ENCODE measurements around the gene PCDH9. TPM values are rescaled to one million over a fixed set of nuclear protein-coding genes. Genes with fewer than 3 reads are reported as not detected.

The PCDH9 gene
- polyA plus RNA-seq, 3 donors, result 0.03 TPM; not detected in 1

GRCh38 chr13:67216864-67217263, 13.3 kb downstream of the PCDH9 start:
- no peak overlapping the region for H3K27ac Mint-ChIP-seq
- H2AFZ ChIP-seq (ENCODE audit: insufficient read depth, low read depth, low read length, poor library complexity, severe bottlenecking), result no peak overlapping the region
- no peaks in the 10 kb centered on the region for H3K9me3 ChIP-seq (replicated peaks in 1 of 2; ENCODE audit: control insufficient read depth in 1 of 2, insufficient read depth in 1 of 2, low read length in 2 of 2)
- no peaks in the 10 kb centered on the region for H3K36me3 Mint-ChIP-seq
- DNase-seq, result no peak
- no peaks in the 10 kb centered on the region for H3K4me1 ChIP-seq (ENCODE audit: control insufficient read depth in 1 of 2, insufficient read depth in 2 of 2, low read length in 2 of 2)
- no peaks in the 10 kb centered on the region for H3K79me2 ChIP-seq (ENCODE audit: insufficient read depth, low read length)
- H3K36me3 ChIP-seq (replicated peaks in 1 of 2; ENCODE audit: control insufficient read depth in 1 of 2, insufficient read depth in 2 of 2, low read length in 2 of 2), result no peaks in the 10 kb centered on the region
- no peak overlapping the region for H3K27ac ChIP-seq (ENCODE audit: low read depth in 1 of 2, low read length in 2 of 2)
- TF ChIP-seq, protein P1, sequence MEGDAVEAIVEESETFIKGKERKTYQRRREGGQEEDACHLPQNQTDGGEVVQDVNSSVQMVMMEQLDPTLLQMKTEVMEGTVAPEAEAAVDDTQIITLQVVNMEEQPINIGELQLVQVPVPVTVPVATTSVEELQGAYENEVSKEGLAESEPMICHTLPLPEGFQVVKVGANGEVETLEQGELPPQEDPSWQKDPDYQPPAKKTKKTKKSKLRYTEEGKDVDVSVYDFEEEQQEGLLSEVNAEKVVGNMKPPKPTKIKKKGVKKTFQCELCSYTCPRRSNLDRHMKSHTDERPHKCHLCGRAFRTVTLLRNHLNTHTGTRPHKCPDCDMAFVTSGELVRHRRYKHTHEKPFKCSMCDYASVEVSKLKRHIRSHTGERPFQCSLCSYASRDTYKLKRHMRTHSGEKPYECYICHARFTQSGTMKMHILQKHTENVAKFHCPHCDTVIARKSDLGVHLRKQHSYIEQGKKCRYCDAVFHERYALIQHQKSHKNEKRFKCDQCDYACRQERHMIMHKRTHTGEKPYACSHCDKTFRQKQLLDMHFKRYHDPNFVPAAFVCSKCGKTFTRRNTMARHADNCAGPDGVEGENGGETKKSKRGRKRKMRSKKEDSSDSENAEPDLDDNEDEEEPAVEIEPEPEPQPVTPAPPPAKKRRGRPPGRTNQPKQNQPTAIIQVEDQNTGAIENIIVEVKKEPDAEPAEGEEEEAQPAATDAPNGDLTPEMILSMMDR (IDR thresholded peaks at IDR 0.05), result no peak
- no peak overlapping the region for H3K9ac ChIP-seq (ENCODE audit: insufficient read depth, low read length, poor library complexity, severe bottlenecking)
- H3K27me3 Mint-ChIP-seq (ENCODE audit: low read depth in 3 of 3), result no peaks in the 10 kb centered on the region
- no peak overlapping the region for H3K4me3 ChIP-seq (replicated peaks in 1 of 3; ENCODE audit: low read depth in 2 of 3, low read length in 3 of 3)
- H3K27me3 ChIP-seq (ENCODE audit: control insufficient read depth in 2 of 2, insufficient read depth in 2 of 2, low read length in 2 of 2), result no peaks in the 10 kb centered on the region
- H3K4me1 Mint-ChIP-seq, result no peaks in the 10 kb centered on the region
- H4K20me1 ChIP-seq (ENCODE audit: insufficient read depth, low read length), result no peaks in the 10 kb centered on the region
- H3K9me3 Mint-ChIP-seq, result no peaks in the 10 kb centered on the region
- no CpG with 5 or more reads among the region's 4 CpGs for WGBS (ENCODE audit: insufficient coverage)
- intact Hi-C loops (cut with micrococcal nuclease), result no loop called here
- no peak overlapping the region for H3K4me3 Mint-ChIP-seq
- no peak overlapping the region for H3K4me2 ChIP-seq (replicated peaks; ENCODE audit: extremely low read depth, low read length, poor library complexity, severe bottlenecking)

- TF ChIP-seq, protein P1 (IDR thresholded peaks at IDR 0.05), result no peak
- H3K4me2 ChIP-seq (replicated peaks; ENCODE audit: extremely low read depth, low read length, poor library complexity, severe bottlenecking), result no peak overlapping the region
- DNase-seq, result no peak
- H3K79me2 ChIP-seq (ENCODE audit: insufficient read depth, low read length), result no peaks in the 10 kb centered on the region
- H3K4me3 ChIP-seq (replicated peaks in 1 of 3; ENCODE audit: low read depth in 2 of 3, low read length in 3 of 3), result no peak overlapping the region
- H3K9ac ChIP-seq (ENCODE audit: insufficient read depth, low read length, poor library complexity, severe bottlenecking), result no peak overlapping the region
- no peak overlapping the region for H2AFZ ChIP-seq (ENCODE audit: insufficient read depth, low read depth, low read length, poor library complexity, severe bottlenecking)
- H4K20me1 ChIP-seq (ENCODE audit: insufficient read depth, low read length), result no peaks in the 10 kb centered on the region
- no peak overlapping the region for H3K27ac ChIP-seq (ENCODE audit: low read depth in 1 of 2, low read length in 2 of 2)
- no peaks in the 10 kb centered on the region for H3K36me3 Mint-ChIP-seq
- intact Hi-C loops (cut with micrococcal nuclease), result no loop called here
- H3K27me3 ChIP-seq (ENCODE audit: control insufficient read depth in 2 of 2, insufficient read depth in 2 of 2, low read length in 2 of 2), result no peaks in the 10 kb centered on the region
- H3K4me3 Mint-ChIP-seq, result no peak overlapping the region
- H3K9me3 Mint-ChIP-seq, result no peaks in the 10 kb centered on the region
- H3K9me3 ChIP-seq (replicated peaks in 1 of 2; ENCODE audit: control insufficient read depth in 1 of 2, insufficient read depth in 1 of 2, low read length in 2 of 2), result no peaks in the 10 kb centered on the region
- no peak overlapping the region for H3K27ac Mint-ChIP-seq
- H3K36me3 ChIP-seq (replicated peaks in 1 of 2; ENCODE audit: control insufficient read depth in 1 of 2, insufficient read depth in 2 of 2, low read length in 2 of 2), result no peaks in the 10 kb centered on the region
- no peaks in the 10 kb centered on the region for H3K4me1 Mint-ChIP-seq
- H3K27me3 Mint-ChIP-seq (ENCODE audit: low read depth in 3 of 3), result no peaks in the 10 kb centered on the region
- H3K4me1 ChIP-seq (ENCODE audit: control insufficient read depth in 1 of 2, insufficient read depth in 2 of 2, low read length in 2 of 2), result no peaks in the 10 kb centered on the region
Measured at GRCh38 chr13:67210208-67210607, 19.9 kb downstream of the PCDH9 start.
